NCI-H748 treated with DMSO at 0.1 percent for 48 hours (cell line): Measurements from ENCODE around the gene OCIAD1.

Source experiments
- DNase-seq: peaks from one replicate; lab custom pipeline; 2025; lab: John Stamatoyannopoulos, UW

OCIAD1 gene

GRCh38 chr4:48891028-48891619 is 60.2 kb downstream of the OCIAD1 start:
- no peak for DNase-seq

GRCh38 chr4:48896845-48897244 is 66.0 kb downstream of the OCIAD1 start:
- no peak for DNase-seq

- DNase-seq, result no peak
These were observed 68.0 kb downstream of the OCIAD1 start for GRCh38 chr4:48898733-48899431.

- no peak for DNase-seq
These were observed 68.5 kb downstream of the OCIAD1 start for GRCh38 chr4:48899432-48899749.

GRCh38 chr4:48899950-48900349 is 69.1 kb downstream of the OCIAD1 start:
- no peak for DNase-seq

GRCh38 chr4:48901196-48901595 is 70.3 kb downstream of the OCIAD1 start:
- DNase-seq, result no peak

- DNase-seq, result no peak
These were observed 71.4 kb downstream of the OCIAD1 start for GRCh38 chr4:48902266-48902665.

- DNase-seq, result no peak
These were observed 73.2 kb downstream of the OCIAD1 start for GRCh38 chr4:48904101-48904500.

GRCh38 chr4:48904541-48905142 is 73.8 kb downstream of the OCIAD1 start:
- DNase-seq, result no peak

GRCh38 chr4:48905363-48906015 is 74.6 kb downstream of the OCIAD1 start:
- DNase-seq, result no peak

- DNase-seq, result peak; percentile 75
These were observed 75.6 kb downstream of the OCIAD1 start, which contains the start of gene OCIAD2 for GRCh38 chr4:48906206-48907173. OCIAD2 (minus strand) TSS chr4:48906774; CDS start chr4:48904549, 2,225 bp downstream.

GRCh38 chr4:48907706-48908477 is 77.0 kb downstream of the OCIAD1 start:
- DNase-seq, result no peak

- no peak for DNase-seq
These were observed 77.8 kb downstream of the OCIAD1 start for GRCh38 chr4:48908687-48909086.

GRCh38 chr4:48909697-48910096 is 78.8 kb downstream of the OCIAD1 start:
- DNase-seq, result no peak

GRCh38 chr4:48910511-48910910 is 79.6 kb downstream of the OCIAD1 start:
- no peak for DNase-seq
